Measurements from ENCODE around the gene DYTN.

Gene DYTN

DNA sequence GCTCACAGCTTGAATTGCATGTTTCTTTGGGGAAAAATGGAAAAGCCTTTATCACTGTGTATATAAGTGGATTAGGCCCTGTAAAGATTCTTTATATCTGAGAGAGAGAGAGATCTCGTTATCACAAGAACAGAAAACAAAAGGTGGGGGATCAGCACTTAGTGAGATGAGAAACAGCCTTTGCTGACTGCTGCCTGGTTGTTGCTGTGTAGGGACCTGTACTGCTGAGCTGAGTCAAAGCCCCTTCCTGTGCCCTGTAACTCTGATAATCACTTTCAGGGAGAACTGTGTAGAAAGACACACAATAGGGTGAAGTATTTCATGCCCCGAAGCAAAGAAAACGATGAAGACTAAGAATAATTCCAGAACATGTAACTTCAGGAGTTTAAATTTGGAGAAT lies 106.5 kb downstream of the DYTN start:
- no peak for DNase-seq

DNA sequence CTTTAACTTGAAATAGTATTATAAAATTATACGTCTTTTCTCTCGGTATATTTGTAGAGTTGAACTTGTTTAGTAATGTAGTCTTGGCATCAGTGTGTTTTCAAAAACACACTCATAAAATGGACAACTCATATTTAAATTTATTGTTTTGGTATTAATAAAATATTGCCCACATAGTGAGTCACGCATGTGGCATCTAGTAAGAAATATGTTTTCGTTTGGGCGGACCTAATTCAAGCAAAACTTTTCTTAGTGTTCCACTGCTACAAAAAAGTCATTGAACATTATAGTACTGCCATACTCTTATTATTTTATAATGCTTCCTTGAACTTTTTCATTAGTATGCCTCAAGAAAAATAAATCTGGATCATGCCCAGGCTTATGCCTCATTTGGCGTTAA lies 107.0 kb downstream of the DYTN start:
- DNase-seq, result peak; percentile 5

DNA sequence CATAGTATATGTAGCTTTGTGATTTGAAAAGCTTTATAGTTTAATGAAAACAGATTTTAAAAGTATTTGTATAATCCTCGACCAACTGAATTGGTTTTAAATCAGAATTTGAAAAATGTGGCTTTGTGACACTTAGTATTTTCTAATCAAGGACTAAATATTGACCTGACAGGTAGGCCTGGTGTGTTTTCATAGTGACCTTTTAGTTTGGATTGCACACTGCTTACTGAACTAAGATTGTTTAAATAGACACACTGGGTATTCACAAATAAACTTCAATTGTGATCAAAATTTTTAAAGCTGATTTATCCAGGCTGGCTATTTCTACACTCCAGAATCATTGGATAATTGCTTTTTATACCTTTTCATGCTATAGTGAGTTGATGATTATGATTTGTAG lies 107.7 kb downstream of the DYTN start:
- DNase-seq, result no peak

DNA sequence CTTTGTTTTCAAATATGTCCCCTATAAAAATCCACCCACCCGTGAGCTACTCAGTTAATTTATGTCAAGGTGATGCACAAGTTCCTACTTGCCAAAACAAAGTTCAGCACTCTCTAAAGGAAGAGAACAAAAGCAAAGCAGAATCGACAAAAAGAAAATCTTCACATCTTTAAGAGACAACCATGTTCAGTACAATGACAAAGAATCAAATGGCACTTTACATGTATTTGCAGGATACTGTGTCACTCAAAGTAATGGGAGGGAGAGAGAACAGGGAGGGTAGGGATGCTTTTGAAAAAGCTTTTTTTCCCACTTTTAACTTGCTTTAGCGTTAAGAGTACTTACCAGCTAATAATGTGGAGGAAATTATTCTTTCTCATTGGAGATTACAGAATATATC lies 115.0 kb downstream of the DYTN start:
- no peak for DNase-seq

Measured in fibroblast of skin of back (primary cell).